WTC11 (cell line): ENCODE data around the gene A1CF. TPM values are rescaled to one million over a fixed set of nuclear protein-coding genes. Genes with fewer than 3 reads are reported as not detected.

Experiments used
- ATAC-seq: fragments of 200-7000 bp; cut with Tn5 transposase; 2 replicates; pipeline ENCODE4 v1.10.0; 2021; ENCODE audit warnings: mild to moderate bottlenecking, moderate library complexity
- CTCF ChIA-PET: fragments of 300-600 bp; sonication (Branson Sonifier 250); formaldehyde crosslinking; loops from one replicate; lab custom pipeline; 2021; ENCODE audit warnings: antibody characterized with exemption; lab: Charles Lee
- POLR2A ChIA-PET: fragments of 350-600 bp; sonication (Branson Sonifier 250); formaldehyde crosslinking; loops from one replicate; lab custom pipeline; 2021; ENCODE audit warnings: antibody characterized with exemption; lab: Charles Lee
- DNase-seq: peaks from one replicate; pipeline ENCODE4 v3.0.0; 2021; ENCODE audit warnings: low spot score
- H3K27ac Mint-ChIP-seq: 2 replicates; pipeline ENCODE4 v1.8.0; 2021; ENCODE audit warnings: mixed read lengths
- H3K27me3 Mint-ChIP-seq: 2 replicates; pipeline ENCODE4 v1.8.0; 2021; ENCODE audit warnings: low read depth, mild to moderate bottlenecking, moderate library complexity, mixed read lengths
- H3K36me3 Mint-ChIP-seq: 2 replicates; pipeline ENCODE4 v1.8.0; 2021; ENCODE audit warnings: mixed read lengths
- H3K4me1 Mint-ChIP-seq: 2 replicates; pipeline ENCODE4 v1.8.0; 2022; ENCODE audit warnings: mixed read lengths
- H3K4me3 Mint-ChIP-seq: 2 replicates; pipeline ENCODE4 v1.8.0; 2021; ENCODE audit warnings: mild to moderate bottlenecking, moderate library complexity, mixed read lengths
- H3K9me3 Mint-ChIP-seq: 2 replicates; pipeline ENCODE4 v1.8.0; 2021; ENCODE audit warnings: mixed read lengths
- AFF4 ChIP-seq: sonication (generic); formaldehyde crosslinking; IDR thresholded peaks from 2 replicates; pipeline ENCODE4 v1.8.1; 2023; ENCODE audit warnings: mild to moderate bottlenecking, missing genetic modification reagents, borderline replicate concordance
- E2F4 ChIP-seq: sonication (generic); formaldehyde crosslinking; IDR thresholded peaks from 2 replicates; pipeline ENCODE4 v1.8.1; 2022; ENCODE audit warnings: low read depth, mild to moderate bottlenecking, moderate library complexity, missing genetic modification reagents, borderline replicate concordance
- ELF4 ChIP-seq: sonication (generic); formaldehyde crosslinking; IDR thresholded peaks from 2 replicates; pipeline ENCODE4 v1.8.1; 2022; ENCODE audit warnings: low read depth, mild to moderate bottlenecking, moderate library complexity, missing genetic modification reagents
- ESRRA ChIP-seq: sonication (generic); formaldehyde crosslinking; IDR thresholded peaks from 2 replicates; pipeline ENCODE4 v1.8.1; 2022; ENCODE audit warnings: mild to moderate bottlenecking, missing genetic modification reagents, borderline replicate concordance
- FOXJ3 ChIP-seq: sonication (generic); formaldehyde crosslinking; IDR thresholded peaks from 2 replicates; pipeline ENCODE4 v1.9.0; 2021; ENCODE audit warnings: missing genetic modification reagents, mild to moderate bottlenecking, borderline replicate concordance
- IRF2 ChIP-seq: sonication (generic); formaldehyde crosslinking; IDR thresholded peaks from 2 replicates; pipeline ENCODE4 v1.8.0; 2022; ENCODE audit warnings: low read depth, missing genetic modification reagents, borderline replicate concordance
- KAT7 ChIP-seq: sonication (generic); formaldehyde crosslinking; IDR thresholded peaks from 2 replicates; pipeline ENCODE4 v1.8.1; 2023; ENCODE audit warnings: missing genetic modification reagents, mild to moderate bottlenecking, borderline replicate concordance
- MAX ChIP-seq: sonication (generic); formaldehyde crosslinking; IDR thresholded peaks from 2 replicates; pipeline ENCODE4 v1.8.0; 2022; ENCODE audit warnings: mild to moderate bottlenecking, missing genetic modification reagents
- OVOL2 ChIP-seq: fragments of 250-450 bp; sonication (Bioruptor Pico); IDR thresholded peaks from 2 replicates; pipeline ENCODE4 v1.9.0; 2021; ENCODE audit warnings: mild to moderate bottlenecking, borderline replicate concordance
- PRRX2 ChIP-seq: fragments of 250-450 bp; sonication (Bioruptor Pico); IDR thresholded peaks from 2 replicates; pipeline ENCODE4 v1.8.0; 2021; ENCODE audit warnings: mild to moderate bottlenecking
- RORB ChIP-seq: fragments of 250-450 bp; sonication (Bioruptor Pico); IDR thresholded peaks from 2 replicates; pipeline ENCODE4 v1.9.0; 2021; ENCODE audit warnings: mild to moderate bottlenecking
- SMAD4 ChIP-seq: sonication (generic); formaldehyde crosslinking; IDR thresholded peaks from 2 replicates; pipeline ENCODE4 v1.8.0; 2022; ENCODE audit warnings: mild to moderate bottlenecking, missing genetic modification reagents
- TEAD4 ChIP-seq: sonication (generic); formaldehyde crosslinking; IDR thresholded peaks from 2 replicates; pipeline ENCODE4 v1.8.0; 2022; ENCODE audit warnings: mild to moderate bottlenecking, missing genetic modification reagents
- TP53 ChIP-seq: sonication (generic); formaldehyde crosslinking; IDR thresholded peaks from 2 replicates; pipeline ENCODE4 v1.8.1; 2023; ENCODE audit warnings: mild to moderate bottlenecking, missing genetic modification reagents
- USF1 ChIP-seq: sonication (generic); formaldehyde crosslinking; IDR thresholded peaks from 2 replicates; pipeline ENCODE4 v1.8.0; 2022; ENCODE audit warnings: mild to moderate bottlenecking, missing genetic modification reagents
- ZNF121 ChIP-seq: sonication (generic); formaldehyde crosslinking; IDR thresholded peaks from 2 replicates; pipeline ENCODE4 v1.8.0; 2023; ENCODE audit warnings: missing genetic modification reagents
- ZNF138 ChIP-seq: sonication (generic); formaldehyde crosslinking; conservative IDR thresholded peaks from 2 replicates; pipeline ENCODE4 v1.8.1; 2022; ENCODE audit warnings: mild to moderate bottlenecking, moderate library complexity, missing genetic modification reagents
- ZNF219 ChIP-seq: sonication (generic); formaldehyde crosslinking; IDR thresholded peaks from 2 replicates; pipeline ENCODE4 v1.8.0; 2023; ENCODE audit warnings: missing genetic modification reagents, mild to moderate bottlenecking, borderline replicate concordance
- ZNF263 ChIP-seq: sonication (generic); formaldehyde crosslinking; IDR thresholded peaks from 2 replicates; pipeline ENCODE4 v1.8.1; 2022; ENCODE audit warnings: low read depth, mild to moderate bottlenecking, moderate library complexity, missing genetic modification reagents
- ZNF281 ChIP-seq: sonication (generic); formaldehyde crosslinking; IDR thresholded peaks from 2 replicates; pipeline ENCODE4 v1.8.0; 2023; ENCODE audit warnings: mild to moderate bottlenecking, missing genetic modification reagents
- ZNF416 ChIP-seq: fragments of 250-450 bp; sonication (Bioruptor Pico); IDR thresholded peaks from 2 replicates; pipeline ENCODE4 v1.9.0; 2021; ENCODE audit warnings: mild to moderate bottlenecking, inconsistent platforms
- total RNA-seq: library from RNA; stranded (reverse); gene quantifications from 3 replicates; pipeline ENCODE4 v1.2.3, GENCODE V29; 2021

The A1CF gene
- total RNA-seq, 1 experiment from 2014 or later = 0.07 TPM

DNA sequence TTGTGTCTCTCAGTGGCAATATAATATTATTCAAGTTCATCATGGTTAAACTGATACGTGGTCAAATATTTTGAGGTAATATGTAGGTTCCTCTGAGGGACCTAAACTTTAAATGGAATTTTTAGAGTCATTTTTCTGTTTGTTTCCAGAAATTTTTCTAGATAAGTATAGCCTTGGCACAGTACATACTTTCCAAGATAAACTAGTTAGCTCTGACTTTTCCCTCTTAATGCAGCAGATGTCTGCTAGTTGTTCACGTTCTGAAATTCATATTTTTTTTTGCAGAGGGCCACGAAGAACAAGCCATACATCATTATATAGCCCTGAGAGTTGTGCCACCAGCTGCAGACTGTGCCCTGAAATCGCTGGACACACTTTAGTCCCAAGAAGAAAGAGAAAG, 61.6 kb downstream of the A1CF start (continued):
- no peak for TF ChIP-seq ELF4 (CRISPR knock-in tag)

DNA sequence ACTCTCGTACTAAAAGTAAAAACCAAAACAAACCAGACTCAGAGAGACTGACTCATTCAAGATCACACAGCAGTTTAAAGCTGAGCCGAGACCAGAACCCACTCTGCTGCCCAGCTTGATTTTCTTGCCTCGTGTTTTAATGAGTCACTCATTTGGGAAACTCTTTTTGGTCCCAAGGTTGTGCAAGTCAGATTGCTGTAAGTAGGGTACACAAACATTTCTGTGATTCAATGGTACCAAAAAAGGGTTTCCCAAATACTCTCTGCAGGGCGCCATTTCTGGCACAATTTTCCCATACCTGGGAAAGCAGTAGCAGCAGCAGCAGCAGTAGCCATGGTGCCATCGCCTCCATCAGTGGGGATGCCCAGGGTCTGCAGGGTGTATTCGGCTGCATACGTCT, 75.8 kb downstream of the A1CF start:
- no peak for TF ChIP-seq TP53 (CRISPR knock-in tag)
- no peak for TF ChIP-seq OVOL2
- TF ChIP-seq ZNF219 = no peak
- TF ChIP-seq MAX (CRISPR knock-in tag) = no peak
- no peak for TF ChIP-seq SMAD4 (CRISPR knock-in tag)
- no peak for TF ChIP-seq ZNF263 (CRISPR knock-in tag)
- ATAC-seq = no peak
- CTCF ChIA-PET = no interaction called here
- H3K9me3 Mint-ChIP-seq = no peaks in the 10 kb centered on the region
- POLR2A ChIA-PET = interaction anchor here (0.7 kb wide), 1 partner anchor 1544 kb away, joined by 3 read pairs; no protein-coding TSS in a partner anchor
- peaks cover 19% of the 10 kb centered on the region for H3K4me1 Mint-ChIP-seq
- no peak for DNase-seq
- no peaks in the 10 kb centered on the region for H3K36me3 Mint-ChIP-seq
- H3K27me3 Mint-ChIP-seq = no peaks in the 10 kb centered on the region
- no peak overlapping the region for H3K4me3 Mint-ChIP-seq
- no peak overlapping the region for H3K27ac Mint-ChIP-seq

DNA sequence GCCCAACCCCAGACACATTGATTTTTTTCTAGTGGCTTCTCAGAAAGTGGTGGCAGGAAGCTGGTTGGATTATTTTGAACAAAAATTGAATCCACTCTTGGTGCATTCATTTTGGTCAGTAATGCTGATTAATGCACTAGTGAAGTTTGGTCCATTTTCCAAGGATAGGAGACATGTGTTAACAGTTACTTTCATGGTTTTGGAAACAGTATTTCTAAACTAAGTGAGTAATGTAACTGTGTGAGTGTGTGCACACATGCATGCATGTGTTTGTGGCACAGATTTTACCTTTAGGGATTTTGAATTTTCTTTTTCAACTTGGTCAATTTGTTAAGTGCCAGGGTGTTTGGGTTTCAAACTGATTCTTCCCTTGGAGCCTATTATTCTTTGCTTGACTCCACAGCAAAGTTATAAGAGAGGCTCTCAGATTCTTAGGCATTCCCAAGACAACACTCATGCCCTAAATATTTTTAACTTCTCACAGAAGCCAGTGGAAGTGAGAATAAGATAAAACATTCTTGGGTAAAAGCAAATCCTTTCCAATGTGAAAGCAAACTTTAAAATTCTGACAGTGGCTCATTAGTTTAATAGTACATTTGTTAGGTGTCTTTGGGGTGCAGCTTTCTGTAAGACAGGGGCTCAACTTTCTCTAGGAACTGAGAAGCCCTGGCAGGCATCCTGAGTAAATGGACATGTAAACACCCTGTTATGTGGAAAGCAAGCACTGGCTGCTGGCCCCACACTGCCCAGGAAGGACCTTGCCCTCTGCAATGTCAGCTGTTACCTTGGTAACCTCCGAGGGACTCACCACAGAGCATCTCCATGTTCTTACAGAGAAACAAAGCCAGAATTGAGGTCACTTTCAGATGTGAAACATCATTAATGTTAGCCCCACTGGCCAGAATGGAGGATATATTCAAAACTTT, 77.3 kb downstream of the A1CF start:
- H3K27ac Mint-ChIP-seq = no peak overlapping the region
- DNase-seq = no peak
- no peaks in the 10 kb centered on the region for H3K9me3 Mint-ChIP-seq
- TF ChIP-seq E2F4 (CRISPR knock-in tag) (no peak), ZNF121 (CRISPR knock-in tag) (no peak), RORB (CRISPR knock-in tag) (no peak), ZNF281 (CRISPR knock-in tag) (no peak), KAT7 (CRISPR knock-in tag) (no peak), ESRRA (CRISPR knock-in tag) (no peak), ZNF138 (no peak), PRRX2 (CRISPR knock-in tag) (no peak)
- H3K36me3 Mint-ChIP-seq = no peaks in the 10 kb centered on the region
- no peak overlapping the region for H3K4me3 Mint-ChIP-seq
- ATAC-seq = peak; percentile 64
- POLR2A ChIA-PET = interaction anchor here (0.6 kb wide), 1 partner anchor 10 kb away, joined by 3 read pairs; no protein-coding TSS in a partner anchor
- H3K4me1 Mint-ChIP-seq = peaks cover 24% of the 10 kb centered on the region
- CTCF ChIA-PET = no interaction called here
- H3K27me3 Mint-ChIP-seq = no peaks in the 10 kb centered on the region

DNA sequence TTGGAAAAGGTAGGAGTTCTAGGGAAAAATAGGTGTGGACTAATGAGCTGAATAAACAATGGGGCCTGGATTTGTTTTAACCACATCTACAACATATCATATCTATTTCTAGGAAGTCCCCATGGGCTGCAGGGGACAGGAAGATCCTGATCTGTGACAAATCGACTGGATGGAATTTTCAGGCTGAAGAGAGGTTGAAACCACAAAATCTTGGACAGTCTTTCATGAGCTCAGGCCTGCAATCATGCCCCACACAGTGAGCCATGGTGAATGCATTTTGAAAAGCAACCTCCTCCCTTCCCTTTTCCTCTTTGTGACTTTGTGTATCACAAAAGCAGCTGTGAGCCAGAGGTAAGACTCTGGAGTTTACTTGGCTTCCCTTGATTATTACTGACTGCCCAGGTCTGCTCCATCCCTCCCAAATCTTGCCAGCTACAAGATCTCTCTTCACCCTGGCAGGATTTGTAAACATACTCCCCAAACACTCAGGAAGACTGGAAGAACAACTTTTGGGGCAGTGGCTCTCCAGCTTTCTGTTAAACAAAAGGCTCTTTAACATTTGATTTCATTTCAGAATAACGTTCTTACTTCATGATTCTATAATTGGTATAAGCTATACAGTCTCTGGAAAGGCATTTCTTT, 79.3 kb downstream of the A1CF start:
- Mint-ChIP-seq H3K4me3 (no peak overlapping the region), H3K27ac (peak overlapping the region; percentile 78; the same call in 1 of the 2 replicates), H3K4me1 (peaks cover 24% of the 10 kb centered on the region), H3K36me3 (no peaks in the 10 kb centered on the region), H3K27me3 (no peaks in the 10 kb centered on the region), H3K9me3 (no peaks in the 10 kb centered on the region)
- DNase-seq (no peak), ATAC-seq (peak; percentile 69)
- ChIA-PET POLR2A (no interaction called here), CTCF (interaction anchor here (1.4 kb wide), 1 partner anchor 18 kb away, joined by 9 read pairs; no protein-coding TSS in a partner anchor)
- no peak for TF ChIP-seq ZNF416
- no peak for TF ChIP-seq OVOL2
- TF ChIP-seq AFF4 (CRISPR knock-in tag) = no peak
- no peak for TF ChIP-seq USF1
- no peak for TF ChIP-seq FOXJ3
- no peak for TF ChIP-seq KAT7 (CRISPR knock-in tag)
- no peak for TF ChIP-seq IRF2
- TF ChIP-seq TEAD4 = no peak
